HepG2 (cell line): ENCODE data around the gene MIA2. TPM values are rescaled to one million over a fixed set of nuclear protein-coding genes. Genes with fewer than 3 reads are reported as not detected.

ENCODE experiments used
- CCDC6 ChIP-seq: sonication (generic); formaldehyde crosslinking; IDR thresholded peaks from 2 replicates; pipeline ENCODE4 v1.8.1; 2022; ENCODE audit warnings: mild to moderate bottlenecking, missing genetic modification reagents, moderate library complexity
- CHCHD3 ChIP-seq: sonication (generic); formaldehyde crosslinking; IDR thresholded peaks from 2 replicates; pipeline ENCODE4 v1.8.0; 2022; ENCODE audit warnings: mild to moderate bottlenecking, missing genetic modification reagents, moderate library complexity
- ESRRA ChIP-seq: sonication (generic); formaldehyde crosslinking; IDR thresholded peaks from 2 replicates; pipeline ENCODE4 v1.5.1; 2020; ENCODE audit warnings: mild to moderate bottlenecking, low read depth, missing genetic modification reagents
- FIP1L1 ChIP-seq: fragments of 200-400 bp; formaldehyde crosslinking; IDR thresholded peaks from 2 replicates; pipeline ENCODE4 v1.6.1; 2018; ENCODE audit warnings: low read depth, mild to moderate bottlenecking, low read length, moderate library complexity, borderline replicate concordance; ENCODE audit not compliant: insufficient read depth
- FOSL2 ChIP-seq: sonication (generic); formaldehyde crosslinking; IDR thresholded peaks from 2 replicates; pipeline ENCODE4 v1.4.0; 2020; ENCODE audit warnings: missing genetic modification reagents
- HMG20A ChIP-seq: IDR thresholded peaks from 2 replicates; pipeline ENCODE4 v1.6.1; 2016; ENCODE audit warnings: borderline replicate concordance
- HNF4A ChIP-seq: sonication (generic); formaldehyde crosslinking; IDR thresholded peaks from 2 replicates; pipeline ENCODE4 v1.4.0; 2020; ENCODE audit warnings: missing genetic modification reagents
- JUNB ChIP-seq: sonication (generic); formaldehyde crosslinking; IDR thresholded peaks from 2 replicates; pipeline ENCODE4 v1.8.0; 2022; ENCODE audit warnings: missing genetic modification reagents, mild to moderate bottlenecking, borderline replicate concordance
- LCORL ChIP-seq, 2 experiments: fragments of 450-650 bp in 1 of 2; sonication (generic) in 1 of 2; formaldehyde crosslinking in 1 of 2; IDR thresholded peaks; 2 replicates each; pipeline versions ENCODE4 v1.5.0 to v1.6.1; 2017 to 2020; ENCODE audit warnings: antibody characterized with exemption in 1 of 2, missing genetic modification reagents in 1 of 2
- MED8 ChIP-seq: sonication (generic); formaldehyde crosslinking; IDR thresholded peaks from 2 replicates; pipeline ENCODE4 v1.8.1; 2023; ENCODE audit warnings: mild to moderate bottlenecking, missing genetic modification reagents; ENCODE audit not compliant: insufficient replicate concordance
- NCOR1 ChIP-seq: fragments of 200-600 bp; sonication (generic); IDR thresholded peaks from 2 replicates; pipeline ENCODE4 v1.7.0; 2017; ENCODE audit warnings: antibody characterized with exemption, low read length, borderline replicate concordance
- NR2F6 ChIP-seq, 2 experiments: IDR thresholded peaks; 2 replicates each; pipeline ENCODE4 v1.6.1; 2016; ENCODE audit warnings: antibody characterized with exemption in 1 of 2, mild to moderate bottlenecking in 1 of 2
- NRL ChIP-seq: sonication (generic); formaldehyde crosslinking; IDR thresholded peaks from 2 replicates; pipeline ENCODE4 v1.5.0; 2020; ENCODE audit warnings: missing genetic modification reagents, mild to moderate bottlenecking, moderate library complexity, borderline replicate concordance
- POGK ChIP-seq: sonication (generic); formaldehyde crosslinking; conservative IDR thresholded peaks from 2 replicates; pipeline ENCODE4 v1.8.0; 2022; ENCODE audit warnings: mild to moderate bottlenecking, moderate library complexity, missing genetic modification reagents
- POLR2AphosphoS5 ChIP-seq: IDR thresholded peaks from 2 replicates; pipeline ENCODE4 v1.6.1; 2012; ENCODE audit warnings: low read depth, low read length
- PRPF4 ChIP-seq: fragments of 200-400 bp; formaldehyde crosslinking; IDR thresholded peaks from 2 replicates; pipeline ENCODE4 v1.6.1; 2016; ENCODE audit warnings: low read length, low read depth; ENCODE audit not compliant: poor library complexity, severe bottlenecking
- RNF2 ChIP-seq: fragments of 450-650 bp; conservative IDR thresholded peaks from 2 replicates; pipeline ENCODE4 v1.6.1; 2016; ENCODE audit warnings: low read depth
- SCMH1 ChIP-seq: sonication (generic); formaldehyde crosslinking; IDR thresholded peaks from 2 replicates; pipeline ENCODE4 v1.9.0; 2021; ENCODE audit warnings: missing genetic modification reagents, mild to moderate bottlenecking, borderline replicate concordance
- SPEN ChIP-seq: sonication (generic); formaldehyde crosslinking; IDR thresholded peaks from 2 replicates; pipeline ENCODE4 v1.5.1; 2020; ENCODE audit warnings: low read depth, mild to moderate bottlenecking, missing genetic modification reagents
- TCF12 ChIP-seq, 2 experiments: fragments of 450-650 bp in 1 of 2; sonication (generic) in 1 of 2; formaldehyde crosslinking in 1 of 2; IDR thresholded peaks; 2 replicates each; pipeline versions ENCODE4 v1.6.1 to v1.8.0; 2017 to 2022; ENCODE audit warnings: antibody characterized with exemption in 1 of 2, mild to moderate bottlenecking in 1 of 2, missing genetic modification reagents in 1 of 2, moderate library complexity in 1 of 2
- TMF1 ChIP-seq: sonication (generic); formaldehyde crosslinking; IDR thresholded peaks from 2 replicates; pipeline ENCODE4 v1.8.1; 2022; ENCODE audit warnings: low read depth, missing genetic modification reagents
- ZBTB39 ChIP-seq: sonication (generic); formaldehyde crosslinking; IDR thresholded peaks from 2 replicates; pipeline ENCODE4 v1.5.0; 2020; ENCODE audit warnings: missing genetic modification reagents
- ZKSCAN8 ChIP-seq: IDR thresholded peaks from 2 replicates; pipeline ENCODE4 v1.6.1; 2016; ENCODE audit warnings: borderline replicate concordance, missing genetic modification reagents, missing compliant biosample characterization
- ZNF143 ChIP-seq: sonication (generic); formaldehyde crosslinking; IDR thresholded peaks from 2 replicates; pipeline ENCODE4 v1.4.0; 2020; ENCODE audit warnings: missing genetic modification reagents
- ZNF563 ChIP-seq: sonication (generic); formaldehyde crosslinking; IDR thresholded peaks from 2 replicates; pipeline ENCODE4 v1.8.0; 2022; ENCODE audit warnings: mild to moderate bottlenecking, moderate library complexity, missing genetic modification reagents
- ZNF577 ChIP-seq: sonication (generic); formaldehyde crosslinking; IDR thresholded peaks from 2 replicates; pipeline ENCODE4 v1.4.0; 2020; ENCODE audit warnings: mild to moderate bottlenecking, low read depth, missing genetic modification reagents, borderline replicate concordance
- ZNF747 ChIP-seq: sonication (generic); formaldehyde crosslinking; IDR thresholded peaks from 2 replicates; pipeline ENCODE4 v1.8.1; 2023; ENCODE audit warnings: missing genetic modification reagents, mild to moderate bottlenecking, borderline replicate concordance
- ZNF780A ChIP-seq: sonication (generic); formaldehyde crosslinking; IDR thresholded peaks from 2 replicates; pipeline ENCODE4 v1.8.0; 2022; ENCODE audit warnings: mild to moderate bottlenecking, missing genetic modification reagents, moderate library complexity
- polyA plus RNA-seq, 8 experiments: library from polyadenylated mRNA; depleted of rRNA in 3 of 8; stranded (reverse) in 7 of 8; unstranded in 1 of 8; fragments of >200 nt; fragmentation: Illumina TruSeq in 4 of 8; extraction: Trizol in 4 of 8; gene quantifications; 2 replicates each; pipeline versions ENCODE4 v1.2.1 to v1.2.3, GENCODE V29; 2011 to 2016; ENCODE audit warnings: low read depth in 4 of 8, missing spikeins in 1 of 8, mixed read lengths in 1 of 8; ENCODE audit not compliant: insufficient read depth in 1 of 8
- total RNA-seq, 5 experiments: library from RNA; depleted of rRNA; stranded (reverse); fragments of >200 nt; fragmentation: Illumina TruSeq; extraction: Trizol; gene quantifications; 2 replicates each; pipeline ENCODE4 v1.2.3, GENCODE V29; 2016; ENCODE audit warnings: low read depth in 1 of 5

MIA2 gene
- total and polyA plus RNA-seq, 2 of the 13 experiments (the other 11 are each of a cell fraction or from before 2014, with no cell fraction given), result 134 to 158 TPM

GRCh38 chr14:39266525-39266870 lies 32.8 kb downstream of the MIA2 start (continued):
- TF ChIP-seq HMG20A (CRISPR knock-in tag) (peak; percentile 79), ZNF780A (no peak; the same call in 1 of the 2 replicates), SCMH1 (no peak), PRPF4 (no peak), ZNF577 (CRISPR knock-in tag) (0 out of 2 replicates have a peak, but pooled peaks have one; percentile 66), JUNB (CRISPR knock-in tag) (no peak), ZNF563 (CRISPR knock-in tag) (peak; percentile 83; the same call in 1 of the 2 replicates), ZNF143 (CRISPR knock-in tag) (peak; percentile 53; the same call in 1 of the 2 replicates), CCDC6 (CRISPR knock-in tag) (peak; percentile 99), MED8 (CRISPR knock-in tag) (peak; percentile 84), ZBTB39 (peak; percentile 99), POGK (CRISPR knock-in tag) (peak; percentile 98), TCF12 (IDR thresholded peaks at IDR 0.05) (no peak), TCF12 (CRISPR knock-in tag; IDR thresholded peaks at IDR 0.05) (peak; percentile 86; the same call in 1 of the 2 replicates), FOSL2 (peak; percentile 86), TMF1 (CRISPR knock-in tag) (no peak), LCORL (IDR thresholded peaks at IDR 0.05) (no peak), LCORL (CRISPR knock-in tag; IDR thresholded peaks at IDR 0.05) (peak; percentile 100), ZNF747 (CRISPR knock-in tag) (peak; percentile 93; the same call in 1 of the 2 replicates), HNF4A (CRISPR knock-in tag) (peak; percentile 100), ZKSCAN8 (CRISPR knock-in tag) (peak; percentile 91), NRL (CRISPR knock-in tag) (peak; percentile 98), POLR2AphosphoS5 (peak; percentile 93), NCOR1 (peak; percentile 100), RNF2 (peak; percentile 75; the same call in 1 of the 2 replicates), ESRRA (CRISPR knock-in tag) (peak; percentile 95; the same call in 1 of the 2 replicates), FIP1L1 (no peak), CHCHD3 (CRISPR knock-in tag) (peak; percentile 94; the same call in 1 of the 2 replicates), SPEN (CRISPR knock-in tag) (peak; percentile 91; the same call in 1 of the 2 replicates), NR2F6 (IDR thresholded peaks at IDR 0.05) (0 out of 2 replicates have a peak, but pooled peaks have one; percentile 52), NR2F6 (CRISPR knock-in tag; IDR thresholded peaks at IDR 0.05) (peak; percentile 91)
